PFSK-1 (cell line): ENCODE data around the gene UST.

Source experiments
- POLR2AphosphoS5 ChIP-seq: IDR thresholded peaks from 2 replicates; pipeline ENCODE4 v1.6.1; 2012; ENCODE audit warnings: low read depth, mild to moderate bottlenecking, control low read depth, low read length, moderate library complexity
- SIN3A ChIP-seq: IDR thresholded peaks from 2 replicates; pipeline ENCODE4 v1.6.1; 2012; ENCODE audit warnings: mild to moderate bottlenecking, low read length, moderate library complexity, borderline replicate concordance; ENCODE audit not compliant: insufficient read depth
- TAF1 ChIP-seq: IDR thresholded peaks from 2 replicates; pipeline ENCODE4 v1.6.1; 2012; ENCODE audit warnings: low read length, control low read depth, borderline replicate concordance; ENCODE audit not compliant: insufficient read depth
- TF ChIP-seq, protein P1 (sequence below), 2 experiments: IDR thresholded peaks; 2 replicates each; pipeline versions ENCODE4 v1.6.1 to v1.8.0; 2011 to 2012; ENCODE audit warnings: low read depth in 2 of 2, low read length in 2 of 2, control low read depth in 1 of 2, inconsistent platforms in 1 of 2, mild to moderate bottlenecking in 1 of 2, moderate library complexity in 1 of 2; ENCODE audit not compliant: insufficient read depth in 1 of 2

DNA sequence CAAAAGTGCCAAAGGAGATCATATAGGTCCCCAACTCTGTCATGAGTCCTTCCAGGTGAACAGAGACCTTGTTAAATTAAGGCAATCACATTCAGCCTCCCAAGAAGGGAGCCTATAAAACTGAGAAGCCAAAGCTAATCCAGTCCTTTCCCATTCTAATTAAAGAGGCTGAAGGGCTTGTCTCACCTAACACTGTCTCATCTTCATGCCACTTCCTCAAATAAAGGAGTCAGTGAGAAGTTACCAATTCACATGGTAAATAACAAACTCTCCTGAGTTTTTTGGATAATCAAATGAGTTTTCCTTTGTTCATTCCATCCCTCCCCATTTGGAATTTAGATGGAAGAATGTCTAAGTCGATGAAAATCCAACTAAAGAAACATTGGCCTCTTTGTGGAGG is 242.8 kb downstream of the UST start:
- TF ChIP-seq SIN3A (no peak), POLR2AphosphoS5 (no peak), TAF1 (no peak)
- TF ChIP-seq, protein P1, sequence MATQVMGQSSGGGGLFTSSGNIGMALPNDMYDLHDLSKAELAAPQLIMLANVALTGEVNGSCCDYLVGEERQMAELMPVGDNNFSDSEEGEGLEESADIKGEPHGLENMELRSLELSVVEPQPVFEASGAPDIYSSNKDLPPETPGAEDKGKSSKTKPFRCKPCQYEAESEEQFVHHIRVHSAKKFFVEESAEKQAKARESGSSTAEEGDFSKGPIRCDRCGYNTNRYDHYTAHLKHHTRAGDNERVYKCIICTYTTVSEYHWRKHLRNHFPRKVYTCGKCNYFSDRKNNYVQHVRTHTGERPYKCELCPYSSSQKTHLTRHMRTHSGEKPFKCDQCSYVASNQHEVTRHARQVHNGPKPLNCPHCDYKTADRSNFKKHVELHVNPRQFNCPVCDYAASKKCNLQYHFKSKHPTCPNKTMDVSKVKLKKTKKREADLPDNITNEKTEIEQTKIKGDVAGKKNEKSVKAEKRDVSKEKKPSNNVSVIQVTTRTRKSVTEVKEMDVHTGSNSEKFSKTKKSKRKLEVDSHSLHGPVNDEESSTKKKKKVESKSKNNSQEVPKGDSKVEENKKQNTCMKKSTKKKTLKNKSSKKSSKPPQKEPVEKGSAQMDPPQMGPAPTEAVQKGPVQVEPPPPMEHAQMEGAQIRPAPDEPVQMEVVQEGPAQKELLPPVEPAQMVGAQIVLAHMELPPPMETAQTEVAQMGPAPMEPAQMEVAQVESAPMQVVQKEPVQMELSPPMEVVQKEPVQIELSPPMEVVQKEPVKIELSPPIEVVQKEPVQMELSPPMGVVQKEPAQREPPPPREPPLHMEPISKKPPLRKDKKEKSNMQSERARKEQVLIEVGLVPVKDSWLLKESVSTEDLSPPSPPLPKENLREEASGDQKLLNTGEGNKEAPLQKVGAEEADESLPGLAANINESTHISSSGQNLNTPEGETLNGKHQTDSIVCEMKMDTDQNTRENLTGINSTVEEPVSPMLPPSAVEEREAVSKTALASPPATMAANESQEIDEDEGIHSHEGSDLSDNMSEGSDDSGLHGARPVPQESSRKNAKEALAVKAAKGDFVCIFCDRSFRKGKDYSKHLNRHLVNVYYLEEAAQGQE (IDR thresholded peaks at IDR 0.05; ENCODE audit: insufficient read depth in 1 of 2, low read depth in 2 of 2, low read length in 2 of 2): no peak
